ENCODE data around the gene WDR72. TPM values are rescaled to one million over a fixed set of nuclear protein-coding genes. Genes with fewer than 3 reads are reported as not detected.

WDR72 gene
- polyA plus RNA-seq, 1 donor from 2014 or later = 0.05 TPM

DNA sequence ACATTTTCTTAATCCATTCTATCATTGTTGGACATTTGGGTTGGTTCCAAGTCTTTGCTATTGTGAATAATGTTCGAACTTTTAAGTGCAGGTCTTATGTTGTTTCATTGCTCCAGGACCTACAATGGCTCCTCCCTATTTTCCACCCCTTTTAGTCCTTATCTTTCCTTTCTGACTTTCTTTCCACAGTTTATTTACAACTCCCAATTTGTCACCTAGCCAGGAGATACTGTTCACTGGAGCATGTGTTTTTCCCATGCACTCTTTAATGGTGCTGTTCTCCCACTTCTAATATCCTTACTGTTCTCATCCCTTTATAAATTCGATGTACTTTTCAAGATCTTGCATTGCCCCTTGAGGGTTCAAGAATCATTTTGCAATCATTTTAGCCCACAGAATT is 290.0 kb downstream of the WDR72 start:
- no peaks in the 10 kb centered on the region for H3K79me2 ChIP-seq (replicated peaks; ENCODE audit: insufficient read depth, low read length)

More for the DNA sequence above, 290.0 kb downstream of the WDR72 start:
- Histone ChIP-seq H3K4me3 (ENCODE audit: low read length) (no peak overlapping the region), H3K36me3 (ENCODE audit: insufficient read depth, low read length) (no peaks in the 10 kb centered on the region), H4K20me1 (ENCODE audit: insufficient read depth) (no peaks in the 10 kb centered on the region), H3K9me3 (ENCODE audit: low read length) (no peaks in the 10 kb centered on the region), H2AFZ (ENCODE audit: low read depth, low read length) (no peak overlapping the region), H3K9me2 (ENCODE audit: insufficient read depth, low read length) (no peaks in the 10 kb centered on the region), H3K4me2 (ENCODE audit: low read length) (no peak overlapping the region), H3K9ac (ENCODE audit: low read length) (no peak overlapping the region), H3K27ac (ENCODE audit: low read length) (no peak overlapping the region), H3F3A (ENCODE audit: insufficient read depth, low read length, poor library complexity, severe bottlenecking) (no peaks in the 10 kb centered on the region), H3K27me3 (ENCODE audit: insufficient read depth, low read depth, low read length) (no peaks in the 10 kb centered on the region)
- no peak for TF ChIP-seq TAF1 (IDR thresholded peaks at IDR 0.05; ENCODE audit: low read depth)
- TF ChIP-seq POLR2AphosphoS5 (IDR thresholded peaks at IDR 0.05) = no peak
- TF ChIP-seq EP300 (conservative IDR thresholded peaks at IDR 0.05; ENCODE audit: poor library complexity, severe bottlenecking) = no peak
- no peak for TF ChIP-seq SMC3 (conservative IDR thresholded peaks at IDR 0.05; ENCODE audit: poor library complexity)
- TF ChIP-seq, protein P1, sequence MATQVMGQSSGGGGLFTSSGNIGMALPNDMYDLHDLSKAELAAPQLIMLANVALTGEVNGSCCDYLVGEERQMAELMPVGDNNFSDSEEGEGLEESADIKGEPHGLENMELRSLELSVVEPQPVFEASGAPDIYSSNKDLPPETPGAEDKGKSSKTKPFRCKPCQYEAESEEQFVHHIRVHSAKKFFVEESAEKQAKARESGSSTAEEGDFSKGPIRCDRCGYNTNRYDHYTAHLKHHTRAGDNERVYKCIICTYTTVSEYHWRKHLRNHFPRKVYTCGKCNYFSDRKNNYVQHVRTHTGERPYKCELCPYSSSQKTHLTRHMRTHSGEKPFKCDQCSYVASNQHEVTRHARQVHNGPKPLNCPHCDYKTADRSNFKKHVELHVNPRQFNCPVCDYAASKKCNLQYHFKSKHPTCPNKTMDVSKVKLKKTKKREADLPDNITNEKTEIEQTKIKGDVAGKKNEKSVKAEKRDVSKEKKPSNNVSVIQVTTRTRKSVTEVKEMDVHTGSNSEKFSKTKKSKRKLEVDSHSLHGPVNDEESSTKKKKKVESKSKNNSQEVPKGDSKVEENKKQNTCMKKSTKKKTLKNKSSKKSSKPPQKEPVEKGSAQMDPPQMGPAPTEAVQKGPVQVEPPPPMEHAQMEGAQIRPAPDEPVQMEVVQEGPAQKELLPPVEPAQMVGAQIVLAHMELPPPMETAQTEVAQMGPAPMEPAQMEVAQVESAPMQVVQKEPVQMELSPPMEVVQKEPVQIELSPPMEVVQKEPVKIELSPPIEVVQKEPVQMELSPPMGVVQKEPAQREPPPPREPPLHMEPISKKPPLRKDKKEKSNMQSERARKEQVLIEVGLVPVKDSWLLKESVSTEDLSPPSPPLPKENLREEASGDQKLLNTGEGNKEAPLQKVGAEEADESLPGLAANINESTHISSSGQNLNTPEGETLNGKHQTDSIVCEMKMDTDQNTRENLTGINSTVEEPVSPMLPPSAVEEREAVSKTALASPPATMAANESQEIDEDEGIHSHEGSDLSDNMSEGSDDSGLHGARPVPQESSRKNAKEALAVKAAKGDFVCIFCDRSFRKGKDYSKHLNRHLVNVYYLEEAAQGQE (IDR thresholded peaks at IDR 0.05; ENCODE audit: borderline replicate concordance) = no peak
- no peak for TF ChIP-seq RAD21 (conservative IDR thresholded peaks at IDR 0.05)
- TF ChIP-seq MXI1 (conservative IDR thresholded peaks at IDR 0.05; ENCODE audit: poor library complexity, severe bottlenecking) = no peak
- TF ChIP-seq, protein P2, sequence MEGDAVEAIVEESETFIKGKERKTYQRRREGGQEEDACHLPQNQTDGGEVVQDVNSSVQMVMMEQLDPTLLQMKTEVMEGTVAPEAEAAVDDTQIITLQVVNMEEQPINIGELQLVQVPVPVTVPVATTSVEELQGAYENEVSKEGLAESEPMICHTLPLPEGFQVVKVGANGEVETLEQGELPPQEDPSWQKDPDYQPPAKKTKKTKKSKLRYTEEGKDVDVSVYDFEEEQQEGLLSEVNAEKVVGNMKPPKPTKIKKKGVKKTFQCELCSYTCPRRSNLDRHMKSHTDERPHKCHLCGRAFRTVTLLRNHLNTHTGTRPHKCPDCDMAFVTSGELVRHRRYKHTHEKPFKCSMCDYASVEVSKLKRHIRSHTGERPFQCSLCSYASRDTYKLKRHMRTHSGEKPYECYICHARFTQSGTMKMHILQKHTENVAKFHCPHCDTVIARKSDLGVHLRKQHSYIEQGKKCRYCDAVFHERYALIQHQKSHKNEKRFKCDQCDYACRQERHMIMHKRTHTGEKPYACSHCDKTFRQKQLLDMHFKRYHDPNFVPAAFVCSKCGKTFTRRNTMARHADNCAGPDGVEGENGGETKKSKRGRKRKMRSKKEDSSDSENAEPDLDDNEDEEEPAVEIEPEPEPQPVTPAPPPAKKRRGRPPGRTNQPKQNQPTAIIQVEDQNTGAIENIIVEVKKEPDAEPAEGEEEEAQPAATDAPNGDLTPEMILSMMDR (IDR thresholded peaks at IDR 0.05; ENCODE audit: poor library complexity, severe bottlenecking) = no peak
- TF ChIP-seq EZH2 (IDR thresholded peaks at IDR 0.05; ENCODE audit: borderline replicate concordance, insufficient read depth, low read length, poor library complexity, severe bottlenecking) = no peak

Small RNA genes within 50 kb of the gene (small RNA-seq; reads per million reads assigned to genes)
- gene RNU2-53P (0 to 0.41 (median 0) reads per million in 3 experiments), gene RNU6-449P (0 reads per million in 3 experiments)

Other genes with a start within 250 kb of the WDR72 start
- gene UNC13C, start 218.8 kb upstream of the WDR72 start, polyA plus RNA-seq = 2.9 and 4.0 TPM in 2 replicates

Measured in neural cell (in vitro differentiated cells).